DOHH2 (cell line): ENCODE measurements around the gene TTC7B.

Experiments used
- H3F3A ChIP-seq: fragments of 200-600 bp; sonication (generic), shearing (Covaris generic); 2 replicates; pipeline ENCODE4 v1.6.0; 2016; ENCODE audit warnings: antibody characterized with exemption, mild to moderate bottlenecking; ENCODE audit not compliant: control insufficient read depth, insufficient read depth
- H3K27ac ChIP-seq: fragments of 200-600 bp; sonication (generic); 2 replicates; pipeline ENCODE4 v1.5.1; 2014; ENCODE audit warnings: low read depth, mild to moderate bottlenecking, low read length, moderate library complexity
- H3K27me3 ChIP-seq: fragments of 200-600 bp; sonication (generic); 2 replicates; pipeline ENCODE4 v1.6.1; 2014; ENCODE audit warnings: mild to moderate bottlenecking, low read length, mixed read lengths; ENCODE audit not compliant: control insufficient read depth
- H3K36me3 ChIP-seq: fragments of 200-600 bp; sonication (generic); 2 replicates; pipeline ENCODE4 v1.6.1; 2014; ENCODE audit warnings: mild to moderate bottlenecking, low read length, moderate library complexity, mixed read lengths; ENCODE audit not compliant: control insufficient read depth
- H3K4me1 ChIP-seq: fragments of 200-600 bp; sonication (generic); 2 replicates; pipeline ENCODE4 v1.6.1; 2014; ENCODE audit warnings: mild to moderate bottlenecking, low read length, mixed read lengths; ENCODE audit not compliant: control insufficient read depth
- H3K4me2 ChIP-seq: fragments of 200-600 bp; sonication (generic); 2 replicates; pipeline ENCODE4 v1.6.0; 2014; ENCODE audit warnings: mild to moderate bottlenecking, low read length, moderate library complexity
- H3K4me3 ChIP-seq: fragments of 200-600 bp; sonication (generic); 2 replicates; pipeline ENCODE4 v1.5.1; 2014; ENCODE audit warnings: mild to moderate bottlenecking, low read length, mixed read lengths
- H3K79me2 ChIP-seq: fragments of 200-600 bp; sonication (generic); 2 replicates; pipeline ENCODE4 v1.6.1; 2014; ENCODE audit warnings: mild to moderate bottlenecking, low read length, mixed read lengths; ENCODE audit not compliant: control insufficient read depth
- H3K9me2 ChIP-seq: fragments of 200-600 bp; sonication (generic); replicated peaks from 2 replicates; pipeline ENCODE4 v1.6.1; 2014; ENCODE audit warnings: mild to moderate bottlenecking, low read length, mixed read lengths; ENCODE audit not compliant: control insufficient read depth
- H3K9me3 ChIP-seq: fragments of 200-600 bp; sonication (generic); 2 replicates; pipeline ENCODE4 v1.6.1; 2014; ENCODE audit warnings: antibody characterized with exemption, low read length, mixed read lengths; ENCODE audit not compliant: control insufficient read depth, insufficient read depth
- H4K20me1 ChIP-seq: fragments of 200-600 bp; sonication (generic); 2 replicates; pipeline ENCODE4 v1.6.0; 2014; ENCODE audit warnings: low read depth, mild to moderate bottlenecking, antibody characterized with exemption, low read length, moderate library complexity; ENCODE audit not compliant: control insufficient read depth, insufficient read depth
- CTCF ChIP-seq: fragments of 200-600 bp; sonication (generic); IDR thresholded peaks from one replicate; pipeline ENCODE4 v1.5.1; 2014; ENCODE audit warnings: antibody characterized with exemption, mild to moderate bottlenecking, low read depth, low read length; ENCODE audit not compliant: poor library complexity, severe bottlenecking
- EZH2phosphoT487 ChIP-seq: fragments of 200-600 bp; sonication (generic); IDR thresholded peaks from 2 replicates; pipeline ENCODE4 v1.6.1; 2017; ENCODE audit warnings: borderline replicate concordance, mild to moderate bottlenecking, antibody characterized with exemption, low read length, moderate library complexity, mixed read lengths

TTC7B gene

DNA sequence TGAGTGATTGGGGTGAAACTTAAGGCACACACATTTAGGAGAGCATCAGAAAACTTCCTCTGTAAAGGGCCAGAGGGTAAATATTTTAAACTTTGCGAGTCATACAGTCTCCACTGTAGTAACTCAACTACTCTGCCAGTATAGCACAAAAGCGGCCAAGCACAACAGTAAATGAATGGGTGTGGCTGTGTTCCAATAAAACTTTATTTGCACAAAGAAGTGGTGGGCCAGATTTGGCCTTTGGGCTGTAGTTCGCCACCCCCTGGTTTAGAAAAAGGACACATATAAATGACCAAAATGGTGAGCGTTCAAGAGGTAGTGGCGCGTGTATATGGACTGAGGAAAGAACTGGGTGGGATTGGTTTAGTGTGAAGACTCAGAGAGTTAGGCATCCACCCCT is 309.5 kb downstream of the TTC7B start:
- H3K79me2 ChIP-seq, result no peaks in the 10 kb centered on the region
- H3K9me2 ChIP-seq, result no peaks in the 10 kb centered on the region
- TF ChIP-seq EZH2phosphoT487 (no peak), CTCF (no peak)
- H4K20me1 ChIP-seq, result no peaks in the 10 kb centered on the region
- H3K27ac ChIP-seq, result no peak overlapping the region
- H3K9me3 ChIP-seq, result no peaks in the 10 kb centered on the region
- H3K4me2 ChIP-seq, result no peak overlapping the region
- no peaks in the 10 kb centered on the region; the same call in 1 of the 2 replicates for H3K27me3 ChIP-seq
- H3F3A ChIP-seq, result no peaks in the 10 kb centered on the region
- no peak overlapping the region for H3K4me3 ChIP-seq
- H3K36me3 ChIP-seq, result no peaks in the 10 kb centered on the region
- H3K4me1 ChIP-seq, result no peaks in the 10 kb centered on the region

GRCh38 chr14:90505531-90505930 is 310.7 kb downstream of the TTC7B start:
- Histone ChIP-seq H3K36me3 (no peaks in the 10 kb centered on the region), H3K4me2 (no peak overlapping the region)

GRCh38 chr14:90504643-90505042 is 311.6 kb downstream of the TTC7B start:
- H3K27me3 ChIP-seq, result no peaks in the 10 kb centered on the region; the same call in 1 of the 2 replicates
- H3K27ac ChIP-seq, result no peak overlapping the region
- H3K9me2 ChIP-seq, result no peaks in the 10 kb centered on the region
- no peaks in the 10 kb centered on the region for H3K9me3 ChIP-seq
- H3K4me1 ChIP-seq, result no peaks in the 10 kb centered on the region
- H3K4me2 ChIP-seq, result no peak overlapping the region
- H3K79me2 ChIP-seq, result no peaks in the 10 kb centered on the region
- no peaks in the 10 kb centered on the region for H3F3A ChIP-seq
- H3K4me3 ChIP-seq, result no peak overlapping the region
- no peak for TF ChIP-seq EZH2phosphoT487
- TF ChIP-seq CTCF, result no peak
- H4K20me1 ChIP-seq, result no peaks in the 10 kb centered on the region
- no peaks in the 10 kb centered on the region for H3K36me3 ChIP-seq

More at GRCh38 chr14:90505531-90505930, 310.7 kb downstream of the TTC7B start:
- H3K27me3 ChIP-seq, result no peaks in the 10 kb centered on the region; the same call in 1 of the 2 replicates
- H3K27ac ChIP-seq, result no peak overlapping the region
- no peaks in the 10 kb centered on the region for H3K79me2 ChIP-seq
- H3K4me3 ChIP-seq, result no peak overlapping the region
- H3K9me3 ChIP-seq, result no peaks in the 10 kb centered on the region
- no peaks in the 10 kb centered on the region for H3K4me1 ChIP-seq
- TF ChIP-seq EZH2phosphoT487 (no peak), CTCF (no peak)
- no peaks in the 10 kb centered on the region for H3F3A ChIP-seq
- H3K9me2 ChIP-seq, result no peaks in the 10 kb centered on the region
- H4K20me1 ChIP-seq, result no peaks in the 10 kb centered on the region
